H1 (cell line): ENCODE data around the gene NF1. TPM values are rescaled to one million over a fixed set of nuclear protein-coding genes. Genes with fewer than 3 reads are reported as not detected.

Source experiments
- CTCF ChIA-PET: fragments of 300-600 bp; sonication (Branson Sonifier 250); formaldehyde crosslinking; loops from one replicate; lab custom pipeline; 2021; ENCODE audit not compliant: partially characterized antibody; lab: Charles Lee
- POLR2A ChIA-PET: fragments of 300-600 bp; sonication (Branson Sonifier 250); formaldehyde crosslinking; loops from one replicate; lab custom pipeline; 2021; ENCODE audit warnings: inconsistent platforms; ENCODE audit not compliant: partially characterized antibody; lab: Charles Lee
- DNase-seq, 2 experiments: peaks; one replicate each; pipeline versions ENCODE4 v3.0.0 to v3.0.0-alpha.2; 2010 to 2022; ENCODE audit warnings: low spot score in 2 of 2, low read depth in 1 of 2, mixed read lengths in 1 of 2
- FAIRE-seq: peaks from 2 replicates; lab custom pipeline; 2011; peaks lifted over from hg19 to GRCh38; lab: Jason Lieb, UNC
- H2AFZ ChIP-seq: 2 replicates; pipeline ENCODE4 v1.8.1; 2012; ENCODE audit warnings: low read length, inconsistent platforms
- H2AK5ac ChIP-seq: 2 replicates; pipeline ENCODE4 v1.6.1; 2013; ENCODE audit warnings: low read depth, low read length
- H2BK120ac ChIP-seq: replicated peaks from 2 replicates; pipeline ENCODE3; 2013; ENCODE audit warnings: low read depth, low read length, inconsistent platforms
- H2BK12ac ChIP-seq: 2 replicates; pipeline ENCODE4 v1.6.1; 2013; ENCODE audit warnings: low read depth, low read length
- H2BK15ac ChIP-seq: 2 replicates; pipeline ENCODE4 v1.6.1; 2013; ENCODE audit warnings: low read length
- H2BK20ac ChIP-seq: 2 replicates; pipeline ENCODE4 v1.6.1; 2013; ENCODE audit warnings: low read length
- H2BK5ac ChIP-seq: 2 replicates; pipeline ENCODE4 v1.6.1; 2013; ENCODE audit warnings: low read depth, low read length
- H3K14ac ChIP-seq: 2 replicates; pipeline ENCODE4 v1.6.1; 2013; ENCODE audit warnings: inconsistent platforms; ENCODE audit not compliant: insufficient read length
- H3K18ac ChIP-seq: 2 replicates; pipeline ENCODE4 v1.6.1; 2013; ENCODE audit warnings: low read length; ENCODE audit errors: extremely low read depth
- H3K23ac ChIP-seq: 2 replicates; pipeline ENCODE4 v1.6.1; 2013; ENCODE audit warnings: inconsistent platforms; ENCODE audit not compliant: insufficient read length
- H3K23me2 ChIP-seq: 2 replicates; pipeline ENCODE4 v1.6.1; 2013; ENCODE audit warnings: low read depth, low read length
- H3K27ac ChIP-seq: 2 replicates; pipeline ENCODE4 v1.6.1; 2011; ENCODE audit warnings: low read depth, low read length, inconsistent platforms
- H3K27me3 ChIP-seq, 4 experiments: replicated peaks in 1 of 4; 1 replicate in 1 of 4; 2 replicates in 3 of 4; pipeline versions ENCODE4 v1.6.1 to v1.8.1; 2011 to 2013; ENCODE audit warnings: low read length in 3 of 4, mild to moderate bottlenecking in 3 of 4, inconsistent platforms in 2 of 4, mixed read lengths in 2 of 4, moderate library complexity in 1 of 4; ENCODE audit not compliant: control insufficient read depth in 3 of 4, insufficient read depth in 3 of 4; ENCODE audit errors: extremely low read depth in 1 of 4
- H3K36me3 ChIP-seq, 4 experiments: 2 replicates each; pipeline versions ENCODE4 v1.6.1 to v1.8.1; 2011 to 2013; ENCODE audit warnings: mild to moderate bottlenecking in 4 of 4, low read length in 3 of 4, moderate library complexity in 2 of 4, control low read depth in 1 of 4, inconsistent platforms in 1 of 4; ENCODE audit not compliant: insufficient read depth in 4 of 4, control insufficient read depth in 2 of 4
- H3K4ac ChIP-seq: replicated peaks from 2 replicates; pipeline ENCODE3; 2013; ENCODE audit warnings: low read length, low read depth, mixed read lengths, inconsistent platforms; ENCODE audit not compliant: insufficient read length
- H3K4me1 ChIP-seq, 4 experiments: replicated peaks in 1 of 4; 1 replicate in 1 of 4; 2 replicates in 3 of 4; pipeline versions ENCODE4 v1.6.1 to v1.8.1; 2011 to 2013; ENCODE audit warnings: low read length in 3 of 4, inconsistent platforms in 2 of 4, mixed read lengths in 1 of 4; ENCODE audit not compliant: insufficient read depth in 4 of 4, control insufficient read depth in 3 of 4
- H3K4me2 ChIP-seq, 2 experiments: 2 replicates each; pipeline versions ENCODE4 v1.6.1 to v1.8.1; 2011 to 2013; ENCODE audit warnings: low read depth in 2 of 2, low read length in 2 of 2, control low read depth in 1 of 2, inconsistent platforms in 1 of 2, mild to moderate bottlenecking in 1 of 2; ENCODE audit not compliant: insufficient read depth in 1 of 2
- H3K4me3 ChIP-seq, 4 experiments: fragments of 200-600, 300-600 bp in 1 of 4; sonication (generic), shearing (Covaris generic), sonication (Bioruptor Twin) in 1 of 4; 2 replicates each; pipeline versions ENCODE4 v1.5.1 to v1.8.1; 2011 to 2016; ENCODE audit warnings: low read length in 4 of 4, low read depth in 3 of 4, control low read depth in 2 of 4, inconsistent platforms in 2 of 4, mild to moderate bottlenecking in 2 of 4, mixed read lengths in 1 of 4, moderate library complexity in 1 of 4; ENCODE audit not compliant: insufficient read depth in 2 of 4; ENCODE audit errors: extremely low read depth in 1 of 4
- H3K56ac ChIP-seq: replicated peaks from 2 replicates; pipeline ENCODE3; 2013; ENCODE audit warnings: low read depth, mild to moderate bottlenecking, mixed read lengths, low read length, inconsistent platforms; ENCODE audit not compliant: insufficient read length
- H3K79me1 ChIP-seq: 2 replicates; pipeline ENCODE4 v1.6.1; 2013; ENCODE audit warnings: low read depth, low read length, control low read depth
- H3K79me2 ChIP-seq, 2 experiments: 2 replicates each; pipeline versions ENCODE4 v1.6.1 to v1.8.1; 2012 to 2013; ENCODE audit warnings: low read length in 2 of 2, mild to moderate bottlenecking in 2 of 2, inconsistent platforms in 1 of 2; ENCODE audit not compliant: insufficient read depth in 2 of 2, control insufficient read depth in 1 of 2
- H3K9ac ChIP-seq, 4 experiments: replicated peaks in 1 of 4; 1 replicate in 1 of 4; 2 replicates in 3 of 4; pipeline versions ENCODE4 v1.6.1 to v1.8.1; 2011 to 2013; ENCODE audit warnings: low read depth in 3 of 4, low read length in 3 of 4, control low read depth in 2 of 4, mild to moderate bottlenecking in 2 of 4, moderate library complexity in 2 of 4, inconsistent platforms in 1 of 4; ENCODE audit errors: extremely low read depth in 1 of 4
- H3K9me3 ChIP-seq, 2 experiments: 2 replicates each; pipeline versions ENCODE4 v1.6.1 to v1.8.1; 2012 to 2013; ENCODE audit warnings: mild to moderate bottlenecking in 2 of 2, moderate library complexity in 2 of 2, control low read depth in 1 of 2, inconsistent platforms in 1 of 2, low read depth in 1 of 2, low read length in 1 of 2, mixed read lengths in 1 of 2; ENCODE audit not compliant: insufficient read depth in 2 of 2
- H4K20me1 ChIP-seq, 2 experiments: replicated peaks in 1 of 2; 2 replicates each; pipeline versions ENCODE3 to v1.8.1; 2011 to 2013; ENCODE audit warnings: inconsistent platforms in 2 of 2, low read length in 2 of 2, mild to moderate bottlenecking in 1 of 2; ENCODE audit not compliant: insufficient read depth in 2 of 2, control insufficient read depth in 1 of 2
- H4K5ac ChIP-seq: 2 replicates; pipeline ENCODE4 v1.6.1; 2013; ENCODE audit warnings: low read length, low read depth, mixed read lengths, inconsistent platforms; ENCODE audit not compliant: insufficient read length
- H4K8ac ChIP-seq: 2 replicates; pipeline ENCODE4 v1.8.0; 2013; ENCODE audit warnings: mild to moderate bottlenecking, moderate library complexity, low read length, inconsistent platforms; ENCODE audit not compliant: insufficient read depth; ENCODE audit errors: extremely low read depth
- H4K91ac ChIP-seq: replicated peaks from 2 replicates; pipeline ENCODE3; 2013; ENCODE audit warnings: low read length, mixed read lengths, inconsistent platforms; ENCODE audit not compliant: insufficient read length
- CHD2 ChIP-seq: IDR thresholded peaks from 2 replicates; pipeline ENCODE4 v1.6.1; 2012; ENCODE audit warnings: low read length, improper control_type of control experiment
- CTBP2 ChIP-seq: IDR thresholded peaks from 2 replicates; pipeline ENCODE4 v1.7.0; 2011; ENCODE audit warnings: borderline replicate concordance, mild to moderate bottlenecking, moderate library complexity, mixed read lengths, low read length; ENCODE audit not compliant: insufficient read depth, insufficient read length
- POLR2AphosphoS5 ChIP-seq: IDR thresholded peaks from 2 replicates; pipeline ENCODE4 v1.6.1; 2011; ENCODE audit warnings: low read depth, low read length
- RFX5 ChIP-seq: IDR thresholded peaks from 2 replicates; pipeline ENCODE4 v1.6.1; 2011; ENCODE audit warnings: low read depth, low read length, improper control_type of control experiment, borderline replicate concordance
- RXRA ChIP-seq: IDR thresholded peaks from 2 replicates; pipeline ENCODE4 v1.6.1; 2011; ENCODE audit warnings: low read depth, mild to moderate bottlenecking, low read length, moderate library complexity; ENCODE audit not compliant: insufficient read depth
- SIRT6 ChIP-seq: IDR thresholded peaks from one replicate; pipeline ENCODE4 v1.7.1; 2012; ENCODE audit warnings: low read length, inconsistent platforms
- TBP ChIP-seq: IDR thresholded peaks from 2 replicates; pipeline ENCODE4 v1.6.1; 2011; ENCODE audit warnings: low read depth, low read length, improper control_type of control experiment
- whole genome bisulfite sequencing, 2 experiments: shearing (Covaris generic) in 1 of 2; methylation state at CpG; one replicate each; pipeline versions ENCODE4 v1.1.6 to v1.1.7; 2013 to 2015; ENCODE audit warnings: low lambda C conversion rate in 2 of 2, mixed read lengths in 2 of 2, inconsistent platforms in 1 of 2, low coverage in 1 of 2, missing lambda C conversion rate in 1 of 2; ENCODE audit not compliant: insufficient replicate concordance in 2 of 2, insufficient coverage in 1 of 2, insufficient read length in 1 of 2; ENCODE audit errors: extremely low coverage in 1 of 2, missing lambda C conversion rate in 1 of 2; 5-methylcytosine and 5-hydroxymethylcytosine counted together
- polyA plus RNA-seq, 7 experiments: library from polyadenylated mRNA; depleted of rRNA in 3 of 7; stranded (reverse) in 5 of 7; unstranded in 2 of 7; fragments of >200 nt in 5 of 7; fragments of 200-250 nt in 2 of 7; gene quantifications; 1 replicate in 5 of 7; 2 replicates in 1 of 7; 4 replicates in 1 of 7; pipeline versions ENCODE4 v1.2.1 to v1.2.3, GENCODE V29; 2011 to 2013; ENCODE audit warnings: missing spikeins in 2 of 7, mixed read lengths in 2 of 7
- total RNA-seq: library from RNA; stranded (reverse); fragmentation: NEBNext Ultra II Directional; extraction: Animal tissue kit (Norgen Biotek cat#: 25700); gene quantifications from 2 replicates; pipeline ENCODE4 v1.2.1, GENCODE V29; 2021
- TF ChIP-seq, protein P1 (sequence below), 3 experiments: IDR thresholded peaks; 1 replicate in 2 of 3; 2 replicates in 1 of 3; pipeline versions ENCODE4 v1.5.1 to v1.6.1; 2011; ENCODE audit warnings: low read length in 3 of 3, mild to moderate bottlenecking in 3 of 3, inconsistent platforms in 2 of 3, low read depth in 1 of 3, moderate library complexity in 1 of 3; ENCODE audit not compliant: insufficient read depth in 1 of 3; ENCODE audit errors: control extremely low read depth in 1 of 3
- TF ChIP-seq, protein P2 (sequence below): IDR thresholded peaks from 2 replicates; pipeline ENCODE4 v1.6.1; 2012; ENCODE audit warnings: inconsistent platforms

Gene NF1
- total and polyA plus RNA-seq, 2 of the 8 experiments (the other 6 are each of a cell fraction or from before 2014, with no cell fraction given) = 19.3 to 29.6 TPM

DNA sequence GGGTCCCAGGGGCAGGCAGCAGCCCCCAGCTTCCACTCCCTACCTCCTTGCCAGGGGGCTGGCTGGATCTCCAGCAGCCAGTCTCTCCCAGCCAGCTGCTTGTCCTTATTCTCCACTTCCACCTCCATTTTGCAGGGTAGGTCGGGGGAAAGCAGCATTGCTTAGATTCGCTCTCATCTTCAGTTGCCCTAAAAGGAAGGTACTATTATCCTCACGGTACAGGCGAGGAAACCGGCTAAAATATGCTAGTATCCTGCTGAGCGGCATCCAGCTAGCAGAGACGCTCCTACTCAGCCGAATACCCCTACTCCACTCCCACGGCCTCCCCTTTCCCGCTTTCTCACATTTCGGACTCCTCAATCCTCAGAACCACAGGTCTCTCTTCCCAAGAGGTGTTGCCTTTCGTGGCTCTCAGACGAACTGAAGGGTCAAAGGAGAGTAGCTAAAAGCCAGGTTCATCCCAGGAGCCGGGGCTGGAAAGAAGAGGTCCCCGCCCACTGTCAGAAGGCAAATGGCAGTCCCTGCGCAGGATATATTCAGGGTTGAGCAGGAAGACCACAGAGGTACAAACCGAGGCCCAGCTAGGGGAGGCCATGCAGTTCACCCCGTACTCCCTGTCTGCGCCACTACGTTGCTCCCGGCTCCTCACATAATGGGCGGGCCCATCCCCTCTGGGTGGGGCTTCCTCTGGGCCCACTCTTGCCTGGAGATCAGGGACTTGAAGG is 295.0 kb downstream of the NF1 start:
- Histone ChIP-seq H3K23ac (no peak overlapping the region), H4K5ac (no peak overlapping the region), H3K4me1 (peaks cover 0 to 14% (median 9%) of the 10 kb centered on the region in 4 experiments; a peak in 6 of 7 replicates), H3K36me3 (no peaks in the 10 kb centered on the region), H2AK5ac (no peak overlapping the region), H3K27me3 (peaks cover 1 to 29% (median 22%) of the 10 kb centered on the region in 4 experiments), H2BK20ac (peak overlapping the region; percentile 9; the same call in 1 of the 2 replicates), H2BK120ac (no peak overlapping the region), H4K8ac (no peak overlapping the region), H3K4ac (no peak overlapping the region), H2AFZ (0 out of 2 replicates have a peak overlapping the region, but pooled peaks have one; percentile 78), H3K4me3 (peak overlapping the region in 1 of 4 experiments; percentile 30; a peak in 1 of 8 replicates), H3K18ac (no peak overlapping the region; the same call in 1 of the 2 replicates), H3K79me1 (no peaks in the 10 kb centered on the region; the same call in 1 of the 2 replicates), H4K91ac (no peak overlapping the region), H3K27ac (no peak overlapping the region), H3K9ac (no peak overlapping the region), H2BK12ac (no peak overlapping the region), H3K56ac (no peak overlapping the region), H3K14ac (no peak overlapping the region), H4K20me1 (peaks cover 2 to 7% of the 10 kb centered on the region in 2 experiments), H3K9me3 (no peaks in the 10 kb centered on the region), H3K4me2 (peak overlapping the region; percentile 42 to 58), H2BK15ac (0 out of 2 replicates have a peak overlapping the region, but pooled peaks have one; percentile 25), H3K23me2 (peaks cover 7% of the 10 kb centered on the region; the same call in 1 of the 2 replicates), H3K79me2 (no peaks in the 10 kb centered on the region), H2BK5ac (peak overlapping the region; percentile 22; the same call in 1 of the 2 replicates)
- CTCF ChIA-PET = interaction anchor here (0.6 to 3.1 kb wide), 39 partner anchors 8 to 452 kb away, joined by 3 to 35 read pairs (median 4); no protein-coding TSS in a partner anchor
- POLR2A ChIA-PET = interaction anchor here (1.0 kb wide), 1 partner anchor 100 kb away, joined by 4 read pairs; no protein-coding TSS in a partner anchor
- FAIRE-seq (no peak), DNase-seq (peak in 1 of 2 experiments; percentile 51)
- WGBS, 2 experiments = 63% methylated on average over 22 of the region's 22 CpGs; no CpG with 5 or more reads in 1 of the 2 experiments
- TF ChIP-seq, protein P1, sequence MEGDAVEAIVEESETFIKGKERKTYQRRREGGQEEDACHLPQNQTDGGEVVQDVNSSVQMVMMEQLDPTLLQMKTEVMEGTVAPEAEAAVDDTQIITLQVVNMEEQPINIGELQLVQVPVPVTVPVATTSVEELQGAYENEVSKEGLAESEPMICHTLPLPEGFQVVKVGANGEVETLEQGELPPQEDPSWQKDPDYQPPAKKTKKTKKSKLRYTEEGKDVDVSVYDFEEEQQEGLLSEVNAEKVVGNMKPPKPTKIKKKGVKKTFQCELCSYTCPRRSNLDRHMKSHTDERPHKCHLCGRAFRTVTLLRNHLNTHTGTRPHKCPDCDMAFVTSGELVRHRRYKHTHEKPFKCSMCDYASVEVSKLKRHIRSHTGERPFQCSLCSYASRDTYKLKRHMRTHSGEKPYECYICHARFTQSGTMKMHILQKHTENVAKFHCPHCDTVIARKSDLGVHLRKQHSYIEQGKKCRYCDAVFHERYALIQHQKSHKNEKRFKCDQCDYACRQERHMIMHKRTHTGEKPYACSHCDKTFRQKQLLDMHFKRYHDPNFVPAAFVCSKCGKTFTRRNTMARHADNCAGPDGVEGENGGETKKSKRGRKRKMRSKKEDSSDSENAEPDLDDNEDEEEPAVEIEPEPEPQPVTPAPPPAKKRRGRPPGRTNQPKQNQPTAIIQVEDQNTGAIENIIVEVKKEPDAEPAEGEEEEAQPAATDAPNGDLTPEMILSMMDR (IDR thresholded peaks at IDR 0.05; ENCODE audit: control extremely low read depth in 1 of 3, insufficient read depth in 1 of 3, low read depth in 1 of 3, low read length in 3 of 3) = no peak
- TF ChIP-seq SIRT6 (no peak), RXRA (no peak), TBP (no peak), POLR2AphosphoS5 (no peak), CHD2 (no peak), CTBP2 (no peak), RFX5 (no peak)
- TF ChIP-seq, protein P2, sequence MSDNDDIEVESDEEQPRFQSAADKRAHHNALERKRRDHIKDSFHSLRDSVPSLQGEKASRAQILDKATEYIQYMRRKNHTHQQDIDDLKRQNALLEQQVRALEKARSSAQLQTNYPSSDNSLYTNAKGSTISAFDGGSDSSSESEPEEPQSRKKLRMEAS = no peak
